HEK293 (cell line): Measurements from ENCODE around the gene PRX.

Source experiments
- CTCF ChIA-PET: fragments of 350-600 bp; formaldehyde crosslinking; extraction: SDS; loops from one replicate; lab custom pipeline; 2021; ENCODE audit warnings: antibody characterized with exemption; lab: Yijun Ruan, JAX
- POLR2A ChIA-PET: fragments of 300-600 bp; formaldehyde crosslinking; extraction: SDS; loops from one replicate; lab custom pipeline; 2020; ENCODE audit warnings: antibody characterized with exemption, inconsistent platforms; lab: Yijun Ruan, JAX
- H3K27ac ChIP-seq: fragments of 200-500 bp; sonication (Bioruptor generic); 2 replicates; pipeline ENCODE4 v1.5.1; 2014; ENCODE audit warnings: low read depth, low read length, control low read depth, inconsistent platforms; ENCODE audit errors: extremely low read depth
- H3K36me3 ChIP-seq, 2 experiments: fragments of 200-500 bp in 1 of 2; sonication (Bioruptor generic) in 1 of 2; 1 replicate in 1 of 2; 2 replicates in 1 of 2; pipeline ENCODE4 v1.5.1; 2014 to 2017; ENCODE audit warnings: inconsistent platforms in 2 of 2, low read length in 2 of 2; ENCODE audit not compliant: control insufficient read depth in 2 of 2, insufficient read depth in 1 of 2
- H3K4me1 ChIP-seq: fragments of 200-500 bp; sonication (Bioruptor generic); 2 replicates; pipeline ENCODE4 v1.5.1; 2014; ENCODE audit warnings: mild to moderate bottlenecking, low read length, inconsistent platforms; ENCODE audit not compliant: control insufficient read depth, insufficient read depth
- H3K4me3 ChIP-seq: 2 replicates; pipeline ENCODE4 v1.5.1; 2011; ENCODE audit warnings: low read depth, mild to moderate bottlenecking, control low read depth, low read length, moderate library complexity
- H3K9me3 ChIP-seq: fragments of 200-500 bp; sonication (Bioruptor generic); 2 replicates; pipeline ENCODE4 v1.5.1; 2014; ENCODE audit warnings: low read depth, low read length, inconsistent platforms; ENCODE audit not compliant: control insufficient read depth, insufficient read depth
- KLF10 ChIP-seq: fragments of 450-650 bp; IDR thresholded peaks from 2 replicates; pipeline ENCODE4 v1.5.1; 2018; ENCODE audit warnings: missing biosample characterization, mild to moderate bottlenecking, missing genetic modification characterization
- KLF7 ChIP-seq: fragments of 450-650 bp; formaldehyde crosslinking; IDR thresholded peaks from 2 replicates; pipeline ENCODE4 v1.5.1; 2016; ENCODE audit warnings: missing biosample characterization, missing genetic modification characterization, borderline replicate concordance
- SP2 ChIP-seq: fragments of 450-650 bp; formaldehyde crosslinking; IDR thresholded peaks from 2 replicates; pipeline ENCODE4 v1.5.1; 2016; ENCODE audit warnings: missing biosample characterization, missing genetic modification characterization
- ZBTB17 ChIP-seq: fragments of 450-650 bp; formaldehyde crosslinking; IDR thresholded peaks from 2 replicates; pipeline ENCODE4 v1.5.1; 2016; ENCODE audit warnings: missing biosample characterization, missing genetic modification characterization
- ZEB2 ChIP-seq: fragments of 450-650 bp; formaldehyde crosslinking; IDR thresholded peaks from 2 replicates; pipeline ENCODE4 v1.5.1; 2016; ENCODE audit warnings: missing biosample characterization, missing genetic modification characterization
- ZNF132 ChIP-seq: fragments of 450-650 bp; formaldehyde crosslinking; IDR thresholded peaks from 2 replicates; pipeline ENCODE4 v1.5.1; 2017; ENCODE audit warnings: missing biosample characterization, missing genetic modification characterization, borderline replicate concordance
- ZNF174 ChIP-seq: fragments of 450-650 bp; formaldehyde crosslinking; IDR thresholded peaks from 2 replicates; pipeline ENCODE4 v1.5.0; 2017; ENCODE audit warnings: missing biosample characterization, mild to moderate bottlenecking, missing genetic modification characterization
- ZNF239 ChIP-seq: fragments of 450-650 bp; formaldehyde crosslinking; IDR thresholded peaks from 2 replicates; pipeline ENCODE4 v1.5.1; 2016; ENCODE audit warnings: missing biosample characterization, missing genetic modification characterization
- ZNF341 ChIP-seq: fragments of 450-650 bp; formaldehyde crosslinking; IDR thresholded peaks from 2 replicates; pipeline ENCODE4; 2016; ENCODE audit warnings: low read depth, missing biosample characterization, missing genetic modification characterization
- ZNF404 ChIP-seq: fragments of 450-650 bp; formaldehyde crosslinking; IDR thresholded peaks from 2 replicates; pipeline ENCODE4 v1.5.1; 2017; ENCODE audit warnings: missing biosample characterization, missing genetic modification characterization
- ZNF416 ChIP-seq: fragments of 450-650 bp; formaldehyde crosslinking; IDR thresholded peaks from 2 replicates; pipeline ENCODE4 v1.5.1; 2016; ENCODE audit warnings: missing biosample characterization, missing genetic modification characterization
- ZNF555 ChIP-seq: fragments of 450-650 bp; formaldehyde crosslinking; conservative IDR thresholded peaks from 2 replicates; pipeline ENCODE4 v1.5.1; 2017; ENCODE audit warnings: missing biosample characterization, mild to moderate bottlenecking, missing genetic modification characterization, inconsistent platforms
- ZNF561 ChIP-seq: fragments of 450-650 bp; IDR thresholded peaks from 2 replicates; pipeline ENCODE4 v1.5.1; 2018; ENCODE audit warnings: missing biosample characterization, missing genetic modification characterization, borderline replicate concordance
- ZNF596 ChIP-seq: fragments of 450-650 bp; IDR thresholded peaks from 2 replicates; pipeline ENCODE4 v1.5.0; 2018; ENCODE audit warnings: missing biosample characterization, mild to moderate bottlenecking, missing genetic modification characterization, moderate library complexity
- ZNF701 ChIP-seq: fragments of 450-650 bp; formaldehyde crosslinking; IDR thresholded peaks from 2 replicates; pipeline ENCODE4 v1.5.1; 2016; ENCODE audit warnings: missing biosample characterization, missing genetic modification characterization
- ZNF768 ChIP-seq: fragments of 450-650 bp; formaldehyde crosslinking; IDR thresholded peaks from 2 replicates; pipeline ENCODE4 v1.5.1; 2018; ENCODE audit warnings: missing biosample characterization, mild to moderate bottlenecking, missing genetic modification characterization
- ZNF776 ChIP-seq: fragments of 450-650 bp; formaldehyde crosslinking; IDR thresholded peaks from 2 replicates; pipeline ENCODE4 v1.5.0; 2017; ENCODE audit warnings: missing biosample characterization, missing genetic modification characterization, borderline replicate concordance
- TF ChIP-seq, protein P1 (sequence below): fragments of 450-650 bp; formaldehyde crosslinking; IDR thresholded peaks from 2 replicates; pipeline ENCODE4 v1.5.1; 2016; ENCODE audit warnings: missing biosample characterization, missing genetic modification characterization
- TF ChIP-seq, protein P2 (sequence below): fragments of 450-650 bp; formaldehyde crosslinking; IDR thresholded peaks from 2 replicates; pipeline ENCODE4 v1.5.1; 2016; ENCODE audit warnings: missing biosample characterization, missing genetic modification characterization
- TF ChIP-seq, protein P3 (sequence below): fragments of 450-650 bp; formaldehyde crosslinking; optimal IDR thresholded peaks from 2 replicates; pipeline ENCODE3; 2016; ENCODE audit warnings: missing biosample characterization, mild to moderate bottlenecking, missing genetic modification characterization
- TF ChIP-seq, protein P4 (sequence below): fragments of 450-650 bp; formaldehyde crosslinking; IDR thresholded peaks from 2 replicates; pipeline ENCODE4 v1.5.1; 2016; ENCODE audit warnings: missing biosample characterization, missing genetic modification characterization

PRX gene

DNA sequence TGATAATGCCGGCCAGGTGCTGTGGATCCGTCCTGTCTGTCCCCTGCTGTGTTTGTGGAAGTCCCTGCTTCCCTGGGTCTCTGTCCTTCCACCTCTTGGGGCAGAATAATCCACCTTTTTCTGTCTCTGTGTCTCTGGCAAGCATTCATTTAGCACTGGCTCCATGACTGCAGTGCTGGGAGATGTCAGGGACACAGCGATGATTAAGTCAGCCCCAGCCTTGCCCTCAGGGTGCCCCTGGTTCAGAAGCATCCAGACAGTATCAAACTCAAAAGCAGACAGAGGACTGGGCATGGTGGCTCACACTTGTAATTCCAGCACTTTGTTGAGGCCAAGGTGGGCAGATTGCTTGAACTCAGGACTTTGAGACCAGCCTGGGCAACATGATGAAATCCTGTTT, 24.7 kb downstream of the PRX start:
- Histone ChIP-seq H3K9me3 (no peaks in the 10 kb centered on the region), H3K4me1 (no peaks in the 10 kb centered on the region)
- CTCF ChIA-PET: no interaction called here
- TF ChIP-seq ZNF239 (tag by site-specific recombination) (no peak), ZNF768 (tag by site-specific recombination) (no peak), ZNF416 (tag by site-specific recombination) (no peak), SP2 (tag by site-specific recombination) (no peak), ZNF701 (tag by site-specific recombination) (no peak), ZNF404 (no peak), ZNF341 (tag by site-specific recombination) (no peak), KLF7 (no peak), ZNF174 (tag by site-specific recombination) (no peak), ZBTB17 (tag by site-specific recombination) (no peak), ZNF555 (tag by site-specific recombination) (no peak), ZNF596 (tag by site-specific recombination) (no peak), ZNF561 (tag by site-specific recombination) (no peak), ZNF776 (tag by site-specific recombination) (no peak), ZNF132 (tag by site-specific recombination) (no peak), KLF10 (tag by site-specific recombination) (no peak)
- TF ChIP-seq, protein P1, sequence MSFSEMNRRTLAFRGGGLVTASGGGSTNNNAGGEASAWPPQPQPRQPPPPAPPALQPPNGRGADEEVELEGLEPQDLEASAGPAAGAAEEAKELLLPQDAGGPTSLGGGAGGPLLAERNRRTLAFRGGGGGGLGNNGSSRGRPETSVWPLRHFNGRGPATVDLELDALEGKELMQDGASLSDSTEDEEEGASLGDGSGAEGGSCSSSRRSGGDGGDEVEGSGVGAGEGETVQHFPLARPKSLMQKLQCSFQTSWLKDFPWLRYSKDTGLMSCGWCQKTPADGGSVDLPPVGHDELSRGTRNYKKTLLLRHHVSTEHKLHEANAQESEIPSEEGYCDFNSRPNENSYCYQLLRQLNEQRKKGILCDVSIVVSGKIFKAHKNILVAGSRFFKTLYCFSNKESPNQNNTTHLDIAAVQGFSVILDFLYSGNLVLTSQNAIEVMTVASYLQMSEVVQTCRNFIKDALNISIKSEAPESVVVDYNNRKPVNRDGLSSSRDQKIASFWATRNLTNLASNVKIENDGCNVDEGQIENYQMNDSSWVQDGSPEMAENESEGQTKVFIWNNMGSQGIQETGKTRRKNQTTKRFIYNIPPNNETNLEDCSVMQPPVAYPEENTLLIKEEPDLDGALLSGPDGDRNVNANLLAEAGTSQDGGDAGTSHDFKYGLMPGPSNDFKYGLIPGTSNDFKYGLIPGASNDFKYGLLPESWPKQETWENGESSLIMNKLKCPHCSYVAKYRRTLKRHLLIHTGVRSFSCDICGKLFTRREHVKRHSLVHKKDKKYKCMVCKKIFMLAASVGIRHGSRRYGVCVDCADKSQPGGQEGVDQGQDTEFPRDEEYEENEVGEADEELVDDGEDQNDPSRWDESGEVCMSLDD (tag by site-specific recombination): no peak
- TF ChIP-seq, protein P2, sequence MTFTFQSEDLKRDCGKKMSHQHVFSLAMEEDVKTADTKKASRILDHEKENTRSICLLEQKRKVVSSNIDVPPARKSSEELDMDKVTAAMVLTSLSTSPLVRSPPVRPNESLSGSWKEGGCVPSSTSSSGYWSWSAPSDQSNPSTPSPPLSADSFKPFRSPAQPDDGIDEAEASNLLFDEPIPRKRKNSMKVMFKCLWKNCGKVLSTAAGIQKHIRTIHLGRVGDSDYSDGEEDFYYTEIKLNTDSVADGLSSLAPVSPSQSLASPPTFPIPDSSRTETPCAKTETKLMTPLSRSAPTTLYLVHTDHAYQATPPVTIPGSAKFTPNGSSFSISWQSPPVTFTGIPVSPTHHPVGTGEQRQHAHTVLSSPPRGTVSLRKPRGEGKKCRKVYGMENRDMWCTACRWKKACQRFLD (tag by site-specific recombination): no peak
- TF ChIP-seq, protein P3, sequence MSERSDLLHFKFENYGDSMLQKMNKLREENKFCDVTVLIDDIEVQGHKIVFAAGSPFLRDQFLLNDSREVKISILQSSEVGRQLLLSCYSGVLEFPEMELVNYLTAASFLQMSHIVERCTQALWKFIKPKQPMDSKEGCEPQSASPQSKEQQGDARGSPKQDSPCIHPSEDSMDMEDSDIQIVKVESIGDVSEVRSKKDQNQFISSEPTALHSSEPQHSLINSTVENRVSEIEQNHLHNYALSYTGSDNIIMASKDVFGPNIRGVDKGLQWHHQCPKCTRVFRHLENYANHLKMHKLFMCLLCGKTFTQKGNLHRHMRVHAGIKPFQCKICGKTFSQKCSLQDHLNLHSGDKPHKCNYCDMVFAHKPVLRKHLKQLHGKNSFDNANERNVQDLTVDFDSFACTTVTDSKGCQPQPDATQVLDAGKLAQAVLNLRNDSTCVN: no peak
- TF ChIP-seq, all 188 proteins: peak for 0
- POLR2A ChIA-PET: no interaction called here
- Histone ChIP-seq H3K27ac (no peak overlapping the region), H3K36me3 (no peaks in the 10 kb centered on the region; a peak in 1 of 3 replicates), H3K4me3 (no peak overlapping the region)

DNA sequence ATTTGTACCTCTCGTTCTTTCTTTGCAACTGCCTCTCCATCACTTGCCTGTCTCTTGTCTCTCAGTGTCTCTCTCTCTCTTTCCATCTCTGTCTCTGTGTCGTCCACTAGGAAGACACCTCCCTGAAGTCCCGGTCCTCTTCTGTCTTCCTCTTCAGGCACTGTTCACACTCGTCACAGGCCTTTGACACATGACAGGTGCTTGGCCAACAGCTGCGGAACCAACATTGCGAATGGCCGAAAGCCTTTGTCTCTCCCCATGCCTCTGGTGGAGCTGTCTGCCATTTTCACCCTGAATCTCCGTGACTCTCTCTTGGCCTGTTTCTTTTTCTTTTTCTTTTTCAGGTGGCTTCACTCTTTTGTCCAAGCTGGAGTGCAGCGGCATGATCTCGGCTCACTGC, 26.0 kb downstream of the PRX start:
- POLR2A ChIA-PET: interaction anchor here (0.7 kb wide), 1 partner anchor 28 kb away, joined by 4 read pairs; no protein-coding TSS in a partner anchor
- Histone ChIP-seq H3K9me3 (no peaks in the 10 kb centered on the region), H3K4me3 (no peak overlapping the region), H3K27ac (no peak overlapping the region), H3K36me3 (peaks cover 0 to under 1% of the 10 kb centered on the region in 2 experiments; a peak in 1 of 3 replicates), H3K4me1 (no peaks in the 10 kb centered on the region)
- TF ChIP-seq ZNF416 (tag by site-specific recombination) (no peak), ZNF596 (tag by site-specific recombination) (0 out of 2 replicates have a peak, but pooled peaks have one; percentile 11), ZEB2 (tag by site-specific recombination) (no peak)
- TF ChIP-seq, protein P4, sequence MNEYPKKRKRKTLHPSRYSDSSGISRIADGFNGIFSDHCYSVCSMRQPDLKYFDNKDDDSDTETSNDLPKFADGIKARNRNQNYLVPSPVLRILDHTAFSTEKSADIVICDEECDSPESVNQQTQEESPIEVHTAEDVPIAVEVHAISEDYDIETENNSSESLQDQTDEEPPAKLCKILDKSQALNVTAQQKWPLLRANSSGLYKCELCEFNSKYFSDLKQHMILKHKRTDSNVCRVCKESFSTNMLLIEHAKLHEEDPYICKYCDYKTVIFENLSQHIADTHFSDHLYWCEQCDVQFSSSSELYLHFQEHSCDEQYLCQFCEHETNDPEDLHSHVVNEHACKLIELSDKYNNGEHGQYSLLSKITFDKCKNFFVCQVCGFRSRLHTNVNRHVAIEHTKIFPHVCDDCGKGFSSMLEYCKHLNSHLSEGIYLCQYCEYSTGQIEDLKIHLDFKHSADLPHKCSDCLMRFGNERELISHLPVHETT: no peak
- CTCF ChIA-PET: interaction anchor here (1.1 kb wide), 1 partner anchor 12 kb away, joined by 6 read pairs; no protein-coding TSS in a partner anchor
